NCI-H526 treated with DMSO at 0.1 percent for 48 hours (cell line): ENCODE results near the gene HOXC10.
A peak's percentile ranks its signal among the peaks of the same experiment; 100 is the strongest.

Source experiments
- DNase-seq: peaks from one replicate; lab custom pipeline; 2025; lab: John Stamatoyannopoulos, UW

The HOXC10 gene

DNA sequence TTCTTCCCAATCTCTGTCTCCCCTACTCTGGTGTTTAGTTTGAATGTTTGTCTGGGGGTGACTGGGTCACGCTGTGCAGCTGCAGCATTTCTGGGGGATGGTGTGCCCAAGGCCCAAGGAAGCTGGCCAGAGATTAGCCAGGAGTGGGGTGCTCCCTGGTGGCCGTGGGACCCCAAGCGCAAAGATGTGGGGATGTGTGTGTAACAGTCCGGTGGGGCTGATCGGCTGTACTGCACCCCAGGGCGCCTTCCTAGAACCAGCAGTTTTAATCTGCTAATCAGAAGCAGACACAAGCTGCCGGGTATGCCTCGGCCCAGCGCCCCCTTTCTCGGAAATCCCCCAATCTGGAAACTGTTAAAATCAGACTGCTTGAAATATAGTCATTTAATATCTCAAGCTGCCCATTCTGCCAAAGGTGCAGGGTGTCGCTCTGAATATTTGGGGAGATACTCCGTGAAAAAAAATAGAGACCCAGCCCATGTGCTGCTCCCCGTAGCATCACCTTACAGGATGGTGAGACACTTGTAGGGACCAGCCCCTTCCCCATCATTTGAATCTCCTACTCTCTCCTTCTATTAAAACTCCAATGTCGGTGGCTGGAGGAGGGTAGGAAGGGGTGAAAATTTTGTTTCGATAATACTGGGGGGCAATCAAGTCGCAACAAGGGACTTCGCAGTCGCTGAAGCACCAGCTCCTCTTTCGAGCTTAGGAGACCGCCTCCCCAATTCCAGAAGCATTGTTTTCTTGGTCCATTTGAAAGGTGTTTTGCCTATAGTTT is 19.3 kb downstream of the HOXC10 start:
- DNase-seq: no peak

DNA sequence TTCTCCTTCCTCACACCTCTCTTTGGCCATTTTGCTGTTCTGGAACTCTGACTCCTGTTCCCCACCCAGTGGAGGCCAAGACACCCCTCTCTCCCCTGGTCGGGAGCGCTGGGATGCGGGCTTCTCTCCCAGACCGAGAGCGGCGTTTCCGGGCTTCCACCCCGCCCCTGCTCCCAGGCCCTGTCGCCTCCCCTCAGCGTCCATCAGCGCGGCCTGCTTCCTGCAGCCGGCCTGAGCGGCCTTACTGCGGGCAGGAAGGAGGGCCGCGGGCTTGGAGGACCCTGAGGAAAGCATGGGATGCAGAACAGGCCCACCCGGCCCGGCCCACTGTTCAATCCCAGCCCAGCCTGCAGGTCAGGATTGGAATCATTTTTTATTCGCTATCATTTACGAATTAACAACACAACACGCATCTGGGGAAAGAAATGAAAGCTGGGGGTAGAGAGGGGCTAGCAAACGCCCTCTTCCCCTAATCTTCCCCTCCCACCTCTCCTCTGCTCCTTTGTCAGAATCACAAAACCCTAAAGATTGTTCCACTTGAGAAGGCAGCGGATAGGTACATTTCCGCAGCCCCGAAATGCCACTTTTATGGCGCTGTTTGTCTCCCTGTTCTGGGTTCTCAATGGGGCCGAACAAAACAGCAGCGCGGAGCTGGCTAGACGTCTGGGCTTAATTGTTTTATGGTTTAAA is 20.0 kb downstream of the HOXC10 start:
- no peak for DNase-seq

DNA sequence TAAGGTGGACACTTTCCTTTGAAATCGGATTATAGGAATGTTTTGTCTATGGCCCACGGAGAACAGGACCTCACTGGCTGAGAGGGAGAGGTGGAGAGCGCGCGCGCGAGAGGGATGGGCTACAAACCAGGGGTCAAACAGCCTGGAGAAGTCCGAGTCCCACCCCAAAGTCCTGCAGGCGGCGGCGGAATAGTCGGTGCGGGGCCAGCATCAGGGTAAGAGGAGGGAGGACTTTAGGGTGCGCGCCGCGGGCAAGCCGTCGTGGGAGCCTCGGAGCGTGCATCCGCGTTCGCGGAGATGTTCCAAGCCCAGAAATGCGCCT is 20.5 kb downstream of the HOXC10 start:
- DNase-seq: no peak

DNA sequence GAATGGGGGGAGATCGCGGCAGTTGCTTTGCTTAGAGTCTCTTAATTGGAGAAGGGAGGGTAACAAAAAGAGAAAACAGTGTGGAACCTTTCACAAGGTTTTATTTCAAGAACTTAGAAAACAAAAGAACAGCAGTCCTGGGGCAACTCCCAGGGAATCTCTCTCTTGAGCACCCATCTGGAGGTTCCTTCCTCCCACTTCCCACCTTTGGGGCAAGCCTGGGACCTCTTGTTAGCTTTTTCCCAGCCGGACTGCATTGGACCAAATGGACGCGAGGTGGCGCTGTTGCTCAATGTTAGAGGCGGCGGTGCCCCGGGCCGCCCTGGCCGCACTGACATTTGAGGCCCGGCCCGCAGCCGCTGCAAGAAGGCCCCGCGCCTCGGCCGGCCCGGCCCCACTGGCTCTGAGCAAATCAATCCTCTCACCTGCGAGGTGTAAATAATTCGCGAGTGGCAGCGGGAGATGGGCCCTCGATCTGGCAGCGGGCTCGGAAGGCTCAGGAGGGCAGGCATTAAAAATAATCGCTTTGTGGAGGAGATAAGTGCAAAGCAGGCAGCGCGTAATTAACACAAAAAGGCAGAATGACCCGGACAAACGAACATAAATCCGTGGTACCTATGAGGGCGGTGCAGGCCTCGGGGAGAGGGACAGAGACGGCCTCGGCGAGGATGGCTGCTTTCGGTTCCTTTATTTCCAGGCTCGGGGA is 21.1 kb downstream of the HOXC10 start:
- no peak for DNase-seq

DNA sequence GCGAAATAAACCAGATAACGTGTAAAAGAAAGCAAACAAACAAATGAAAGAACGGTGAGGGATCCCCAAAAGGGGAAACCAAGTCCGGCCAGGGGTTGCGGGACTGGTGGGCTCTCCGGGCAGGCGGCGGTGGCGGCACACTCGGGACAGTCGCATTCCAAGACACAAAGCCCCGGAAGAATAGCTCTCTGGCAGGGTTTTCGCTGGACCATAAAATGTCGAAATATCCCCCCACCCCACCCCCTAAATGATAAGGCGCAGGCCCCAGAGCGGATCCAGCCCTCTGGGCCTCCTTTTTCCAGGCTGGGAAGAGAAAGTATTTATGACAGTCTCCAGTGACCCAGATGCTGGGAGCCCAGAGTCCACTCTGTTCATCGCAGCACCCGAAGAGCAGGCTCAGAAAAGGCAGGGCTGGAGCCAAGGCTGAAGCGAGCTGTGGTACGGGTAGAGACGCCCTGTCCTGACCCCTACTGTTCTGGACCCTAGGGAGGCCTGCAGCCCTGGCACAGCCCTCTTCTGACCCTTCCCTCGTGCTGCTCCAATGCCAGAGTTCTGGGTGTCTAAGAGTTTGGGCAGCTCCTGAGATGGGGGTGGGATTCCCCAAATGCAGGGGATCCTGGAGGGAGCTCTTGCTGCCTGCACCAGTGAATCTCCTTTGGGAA is 21.7 kb downstream of the HOXC10 start:
- no peak for DNase-seq

DNA sequence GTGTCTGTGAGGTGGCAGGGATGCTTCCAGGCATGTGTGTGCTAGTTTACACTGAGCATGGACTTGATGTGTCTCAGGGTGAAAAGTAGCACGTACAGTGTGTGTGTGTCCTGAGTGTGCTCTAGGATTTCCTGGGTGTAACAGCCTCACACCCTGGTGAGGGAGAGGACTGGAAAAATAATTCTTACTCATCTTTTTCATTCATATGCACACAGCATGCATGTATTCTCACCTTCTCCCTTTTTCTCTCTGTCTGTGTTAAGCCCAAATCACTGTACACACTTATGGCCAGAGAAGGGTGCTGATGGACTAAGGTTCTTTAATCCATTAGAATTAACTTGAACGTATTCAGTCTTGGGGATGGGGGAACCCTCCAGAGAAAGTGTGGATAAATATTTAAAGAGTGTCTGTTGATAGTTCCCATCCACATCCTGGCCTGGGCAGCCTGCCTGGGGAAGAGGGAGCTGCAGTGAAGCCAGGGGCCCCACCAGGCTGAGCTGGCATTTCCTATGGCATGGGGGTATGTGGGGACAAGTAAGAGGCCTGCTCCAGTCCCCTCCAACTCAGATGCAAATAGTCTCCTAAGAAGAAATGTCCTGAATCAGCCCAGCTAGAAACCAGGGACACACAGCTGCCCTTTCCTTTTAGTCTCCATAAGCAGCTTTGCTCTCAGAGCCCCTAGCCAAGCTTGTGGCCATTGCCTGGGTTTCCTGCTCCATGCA is 22.8 kb downstream of the HOXC10 start:
- DNase-seq: no peak

DNA sequence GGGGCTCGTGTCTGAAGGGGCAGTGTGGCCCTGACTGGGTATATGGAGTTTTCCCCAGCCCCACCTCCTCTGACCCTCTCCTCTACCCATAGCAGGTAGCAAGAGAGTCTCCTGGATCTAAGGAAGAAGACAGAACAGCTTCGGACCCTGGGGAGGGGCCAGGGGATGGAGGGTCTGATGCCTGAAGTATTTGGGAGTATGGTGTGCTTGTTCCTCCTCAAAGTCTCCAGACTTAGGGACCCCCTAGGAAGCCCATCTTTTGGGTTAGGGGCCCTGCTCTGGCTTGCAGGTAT is 23.3 kb downstream of the HOXC10 start:
- DNase-seq: no peak

DNA sequence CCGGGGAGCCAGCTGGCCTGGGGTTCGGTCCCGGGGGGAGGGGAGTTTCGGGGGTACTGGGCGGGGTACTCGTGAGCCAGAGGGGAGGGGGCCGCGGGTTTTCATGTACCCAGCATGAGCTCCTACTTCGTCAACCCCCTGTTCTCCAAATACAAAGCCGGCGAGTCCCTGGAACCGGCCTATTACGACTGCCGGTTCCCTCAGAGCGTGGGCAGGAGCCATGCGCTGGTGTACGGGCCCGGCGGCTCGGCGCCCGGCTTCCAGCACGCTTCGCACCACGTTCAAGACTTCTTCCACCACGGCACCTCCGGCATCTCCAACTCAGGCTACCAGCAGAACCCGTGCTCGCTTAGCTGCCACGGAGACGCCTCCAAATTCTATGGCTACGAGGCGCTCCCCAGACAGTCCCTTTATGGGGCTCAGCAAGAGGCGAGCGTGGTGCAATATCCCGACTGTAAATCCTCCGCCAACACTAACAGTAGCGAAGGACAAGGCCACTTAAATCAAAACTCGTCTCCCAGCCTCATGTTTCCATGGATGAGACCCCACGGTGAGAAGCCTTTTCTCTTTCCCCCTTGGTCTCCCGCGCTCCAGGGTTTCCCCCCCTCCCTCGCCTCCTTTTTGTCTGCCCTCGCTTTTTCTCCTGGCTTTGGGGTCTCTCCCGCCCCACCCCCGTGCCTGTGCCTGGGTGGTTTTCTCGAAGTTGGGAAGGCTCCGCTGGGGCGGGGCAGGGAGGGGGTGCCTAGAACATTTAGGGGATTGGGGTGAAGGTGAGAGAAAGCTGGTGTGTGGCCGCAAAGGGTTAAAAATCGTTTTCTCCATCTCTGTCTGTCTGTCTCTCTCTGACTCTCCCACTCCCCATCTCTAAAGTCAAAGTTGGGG is 24.5 kb downstream of the HOXC10 start:
- DNase-seq: no peak

DNA sequence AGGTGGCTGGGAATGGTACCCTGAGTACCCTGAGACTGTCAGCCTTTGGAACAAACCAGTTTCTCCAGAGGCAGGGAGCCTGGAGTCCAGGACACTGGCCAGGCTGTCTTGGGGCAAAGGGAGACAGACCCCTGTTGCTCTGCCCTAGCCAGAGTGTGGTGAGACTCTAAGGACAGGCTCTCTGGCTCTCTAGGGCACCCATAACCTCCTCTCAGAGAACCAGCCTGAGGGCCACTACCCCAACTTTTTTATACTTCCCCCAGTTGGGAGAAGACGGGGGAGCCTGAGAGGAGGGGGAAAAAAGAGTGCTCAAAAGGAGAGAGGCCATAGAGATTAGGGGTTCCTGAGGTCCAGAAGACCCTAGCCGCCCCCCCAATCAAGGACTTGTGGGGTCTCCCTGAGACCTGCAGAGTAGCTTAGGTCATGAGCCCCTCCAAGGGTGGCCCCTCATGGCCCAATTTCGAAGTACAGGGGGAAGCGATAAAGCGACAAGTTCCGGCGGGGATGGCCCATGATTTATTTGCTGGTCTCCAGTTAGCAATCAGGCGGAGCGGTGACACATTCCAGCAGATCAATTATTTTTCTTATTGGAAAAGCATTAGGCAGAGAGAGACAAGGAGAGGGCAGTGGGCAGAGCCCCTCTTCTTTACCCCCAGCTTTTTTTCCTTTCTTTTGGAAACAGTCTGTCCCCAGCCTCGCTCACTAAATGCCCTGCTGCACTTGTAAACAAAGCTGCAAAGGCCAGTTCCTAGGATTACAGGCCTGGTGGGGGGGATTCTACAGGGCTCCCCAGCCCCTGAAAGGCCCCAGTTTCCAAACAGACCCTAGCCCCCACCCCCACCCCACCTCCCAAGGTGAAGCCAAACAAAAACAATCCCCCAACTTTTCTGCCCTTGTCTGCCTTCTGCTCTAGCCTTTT is 25.4 kb downstream of the HOXC10 start:
- no peak for DNase-seq

DNA sequence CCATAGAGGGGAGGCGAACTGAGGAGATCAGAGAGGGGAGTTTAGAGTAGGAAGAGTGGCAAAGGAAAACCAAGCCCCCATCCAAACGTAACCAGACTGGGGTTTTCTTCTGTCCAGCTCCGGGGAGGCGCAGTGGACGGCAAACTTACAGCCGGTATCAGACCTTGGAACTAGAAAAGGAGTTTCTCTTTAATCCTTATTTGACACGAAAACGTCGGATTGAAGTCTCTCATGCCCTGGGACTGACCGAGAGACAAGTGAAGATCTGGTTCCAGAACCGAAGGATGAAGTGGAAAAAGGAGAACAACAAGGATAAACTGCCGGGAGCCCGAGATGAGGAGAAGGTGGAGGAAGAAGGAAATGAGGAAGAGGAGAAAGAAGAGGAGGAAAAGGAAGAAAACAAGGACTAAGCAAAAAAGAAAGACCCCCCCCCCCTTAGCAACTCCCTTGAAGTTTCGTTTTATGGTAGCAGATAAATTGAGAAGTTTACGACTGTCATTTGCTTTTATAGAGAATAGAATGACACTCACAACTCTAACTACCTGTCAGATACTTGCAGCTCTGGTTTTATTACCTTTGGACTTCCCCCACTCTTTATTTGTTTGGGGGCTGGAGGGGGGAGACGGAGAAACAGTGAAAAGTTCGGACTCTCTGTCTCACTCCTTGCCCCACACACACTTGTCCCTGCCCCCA is 26.2 kb downstream of the HOXC10 start:
- no peak for DNase-seq

DNA sequence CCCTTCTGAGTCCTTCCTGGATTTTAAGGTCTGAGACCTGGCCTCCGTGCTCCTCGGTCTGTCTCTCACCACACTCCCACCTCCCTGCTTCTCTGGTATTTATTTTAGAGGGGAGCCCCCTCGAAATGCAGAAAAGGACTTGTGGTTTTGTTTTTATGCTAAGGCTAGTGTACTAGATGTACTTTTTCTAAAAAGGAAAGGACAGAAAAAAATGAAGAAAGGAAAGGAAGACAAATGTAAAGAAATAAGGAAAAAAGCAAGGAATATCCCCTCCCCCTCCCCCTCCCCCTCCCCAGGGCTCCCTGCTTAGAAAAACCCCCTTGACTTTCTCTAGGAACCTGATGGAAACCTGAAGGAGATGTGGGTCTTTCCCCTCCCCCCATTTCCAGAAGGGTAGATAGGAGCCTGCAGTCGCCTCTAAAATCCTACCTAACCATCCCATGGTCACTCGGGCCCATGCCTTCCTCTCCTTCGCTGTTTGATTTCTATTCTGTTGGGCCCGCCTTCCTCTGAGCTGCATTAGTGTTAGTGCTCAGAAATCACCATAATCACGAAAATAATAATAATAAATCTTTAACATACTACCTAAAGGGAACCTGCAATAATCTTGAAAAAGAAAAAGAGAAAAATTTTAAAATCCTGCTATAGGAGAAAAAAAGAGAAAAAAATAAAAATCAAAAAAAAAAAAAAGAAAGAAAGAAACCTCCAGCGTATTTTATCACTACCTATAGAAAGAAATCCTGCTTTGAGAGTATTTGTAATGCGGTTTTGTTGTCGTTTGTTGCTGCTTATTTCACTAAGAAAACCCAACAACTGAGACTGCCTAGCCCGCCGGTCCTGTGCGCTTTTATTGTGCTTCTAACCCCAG is 27.0 kb downstream of the HOXC10 start:
- DNase-seq: no peak

DNA sequence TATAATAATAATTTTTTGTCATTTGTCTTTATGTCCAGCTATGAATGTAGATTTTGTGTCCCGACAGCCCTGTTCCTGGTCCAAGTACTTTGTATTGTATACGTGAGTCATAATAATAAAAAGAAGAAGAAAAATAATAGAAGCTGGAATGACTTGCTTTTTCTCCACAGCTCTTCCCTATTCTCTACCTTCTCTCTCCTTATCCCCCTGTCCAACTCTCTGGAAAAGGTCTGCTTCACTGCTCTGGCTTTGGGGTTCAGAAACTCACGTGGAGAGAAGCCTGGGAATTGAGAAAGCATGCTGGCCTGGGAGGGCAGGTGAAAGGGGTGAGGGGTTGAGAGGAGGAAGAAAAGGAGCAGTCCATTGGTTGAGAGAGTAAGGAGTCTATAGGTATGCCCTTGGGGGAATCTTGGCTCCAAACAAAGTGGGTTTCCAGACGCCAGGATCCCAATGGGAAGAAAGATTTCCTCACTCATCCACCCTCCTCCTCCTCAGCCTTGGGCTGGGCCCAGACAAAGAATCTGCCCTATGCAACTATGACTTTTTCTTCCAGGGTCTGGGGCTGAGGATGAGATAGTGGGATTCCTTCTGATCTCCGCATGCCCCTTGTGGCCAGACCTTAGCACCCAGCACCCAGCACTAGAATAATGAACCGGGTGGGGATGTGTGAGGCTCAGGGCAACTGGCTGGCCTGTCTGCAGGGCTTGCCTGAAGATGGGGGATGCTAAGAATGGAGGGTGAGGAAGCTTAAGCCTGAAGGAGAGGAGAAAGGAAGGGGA is 27.9 kb downstream of the HOXC10 start:
- no peak for DNase-seq

DNA sequence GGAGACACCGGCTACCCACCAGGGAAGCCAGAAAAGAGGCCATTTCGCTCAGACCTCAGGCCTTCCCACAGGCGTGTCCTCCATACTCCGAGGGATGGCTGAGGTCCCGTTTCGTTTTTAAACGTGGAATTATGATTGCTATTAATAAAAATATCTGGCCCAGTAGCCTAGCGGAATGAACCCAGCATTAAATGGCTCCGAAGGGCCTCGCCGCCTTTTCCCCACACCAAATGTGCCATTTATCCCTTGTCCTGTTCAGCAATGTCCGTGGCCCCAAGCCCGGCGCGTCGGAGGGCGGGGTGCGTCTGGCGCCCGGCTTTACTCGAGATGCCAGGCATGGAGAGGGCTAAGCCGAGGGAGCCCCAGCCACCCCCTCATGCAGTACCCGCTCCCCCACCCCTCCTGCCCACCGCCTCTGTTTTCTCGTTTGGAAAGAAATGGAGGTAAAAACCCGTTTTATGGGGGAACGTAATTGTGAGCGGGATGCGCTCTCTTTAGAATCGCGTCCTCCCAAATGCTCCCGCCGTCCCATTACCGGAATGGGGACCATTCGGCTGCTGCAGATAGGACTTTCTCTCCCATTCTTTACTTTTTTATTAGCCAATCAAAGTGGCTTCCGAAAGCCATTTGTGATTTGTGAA is 29.6 kb downstream of the HOXC10 start:
- DNase-seq: no peak

DNA sequence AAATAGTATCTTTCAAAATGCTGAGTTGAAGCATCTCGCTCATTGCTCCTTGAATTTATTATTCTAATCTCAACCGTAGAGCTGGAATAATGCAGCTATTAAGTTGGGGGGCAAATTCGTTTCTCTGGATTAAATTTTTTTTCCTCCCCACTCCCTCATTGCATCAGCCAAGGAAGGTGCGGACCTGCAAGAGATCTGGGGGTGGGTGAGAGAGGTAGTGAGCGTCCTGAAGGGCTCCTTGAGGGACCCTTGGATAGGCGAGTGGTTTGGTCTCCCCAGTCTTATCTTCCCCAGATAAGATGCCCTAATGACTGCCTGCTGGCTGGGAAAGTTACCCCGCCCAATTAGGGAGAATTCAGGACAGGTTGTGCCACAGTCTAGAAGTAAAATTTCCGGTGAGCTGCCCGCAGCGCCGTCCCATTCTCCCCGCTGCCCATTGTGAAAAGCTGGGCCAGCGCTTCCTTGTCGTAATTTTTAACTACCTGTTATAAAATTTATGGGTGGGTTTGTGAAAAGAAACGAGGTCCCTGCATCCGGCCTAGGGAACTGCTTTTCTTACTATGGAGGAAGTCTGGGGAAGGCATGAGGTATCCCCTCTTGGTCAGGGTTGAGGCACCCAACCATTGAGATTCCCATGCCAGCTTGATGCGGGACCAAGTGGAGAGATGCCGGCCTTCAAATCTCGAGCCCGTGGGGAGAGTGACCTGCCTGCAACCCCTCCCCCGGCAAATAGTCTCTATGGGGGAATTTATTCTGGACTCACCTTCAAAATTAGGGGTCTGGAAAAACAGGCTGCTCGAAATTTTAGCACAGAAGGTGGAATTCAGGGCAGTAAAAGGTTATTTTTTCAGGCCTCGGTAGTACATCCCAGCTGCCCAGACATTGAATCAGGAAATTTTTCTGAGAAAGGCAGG is 30.3 kb downstream of the HOXC10 start:
- DNase-seq: no peak

DNA sequence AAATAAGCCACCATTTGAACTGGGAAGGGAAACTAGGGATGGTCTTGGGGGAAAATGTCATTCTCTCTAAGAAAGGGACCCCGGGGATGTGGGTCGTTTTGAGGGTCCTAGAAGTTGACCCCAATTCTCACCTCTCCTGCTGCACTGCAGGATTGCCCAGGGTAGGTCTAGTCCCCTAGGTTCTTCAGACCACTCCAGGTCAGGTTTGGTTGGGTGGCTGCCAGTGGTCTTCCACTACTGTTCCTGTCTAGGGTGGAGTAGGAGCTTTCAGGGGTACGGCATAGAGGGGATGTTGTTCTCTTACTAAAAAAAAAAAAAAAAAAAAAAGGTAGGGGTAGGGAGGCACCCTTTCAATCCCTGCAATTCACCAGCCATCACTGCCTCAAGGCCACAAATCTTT is 31.1 kb downstream of the HOXC10 start:
- DNase-seq: no peak

DNA sequence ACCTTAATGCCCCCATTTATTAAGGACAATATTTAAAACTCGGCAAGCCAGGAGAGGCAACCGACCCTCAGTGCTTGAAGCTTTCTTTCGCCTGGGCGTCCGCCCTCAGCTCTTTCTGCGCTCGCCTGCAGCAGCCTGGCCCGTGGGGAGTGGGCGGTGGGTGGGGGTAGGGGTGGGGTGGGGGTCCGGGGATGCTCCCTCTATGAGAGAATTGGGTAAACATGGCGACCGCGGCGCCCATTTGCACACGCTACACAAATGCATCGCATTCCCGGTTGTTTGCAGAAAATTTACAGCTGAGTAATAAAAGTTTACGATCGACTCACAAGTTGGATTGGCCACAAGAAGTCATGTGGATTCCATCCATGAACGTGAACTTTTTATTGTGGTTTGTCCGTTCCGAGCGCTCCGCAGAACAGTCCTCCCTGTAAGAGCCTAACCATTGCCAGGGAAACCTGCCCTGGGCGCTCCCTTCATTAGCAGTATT is 31.6 kb downstream of the HOXC10 start:
- peak; percentile 97 for DNase-seq
